Transverse colon (tissue), 3 donors: ENCODE data around the gene IYD.

Experiments
- CTCF ChIP-seq, 5 experiments: fragments of 200-600 bp in 3 of 5; fragments of 450-650 bp in 2 of 5; sonication (generic) in 3 of 5; IDR thresholded peaks; 1 replicate in 2 of 5; 2 replicates in 3 of 5; pipeline ENCODE4 v1.5.1; 2016 to 2017; ENCODE audit warnings: antibody characterized with exemption in 5 of 5, inconsistent platforms in 3 of 5, mild to moderate bottlenecking in 2 of 5, moderate library complexity in 1 of 5
- POLR2A ChIP-seq: fragments of 450-650 bp; IDR thresholded peaks from one replicate; pipeline ENCODE4 v1.6.1; 2016; ENCODE audit warnings: antibody characterized with exemption, mild to moderate bottlenecking, moderate library complexity

GRCh38 chr6:150444308-150444707, 75.5 kb downstream of the IYD start:
- no peak for TF ChIP-seq CTCF (IDR thresholded peaks at IDR 0.05)
- no peak for TF ChIP-seq POLR2A
